ENCODE results near the gene ARHGAP24. TPM values are rescaled to one million over a fixed set of nuclear protein-coding genes. Genes with fewer than 3 reads are reported as not detected.

Gene ARHGAP24
- total RNA-seq, 1 experiment from 2014 or later, result 17.4 TPM

GRCh38 chr4:85644061-85644460 is 169.1 kb downstream of the ARHGAP24 start:
- in situ Hi-C loops (cut with HindIII; ENCODE audit: low pct_unique_long_range_greater_than_20kb, low sequenced_read_pairs), result no loop called here
- ChIA-PET CTCF (no interaction called here), POLR2A (no interaction called here)
- no TSS peak for BruUV-seq (replicated peaks)
- Histone ChIP-seq H3K27me3 (ENCODE audit: control insufficient read depth, insufficient read depth, low read length) (no peaks in the 10 kb centered on the region), H3K4me1 (ENCODE audit: control insufficient read depth, insufficient read depth, low read length) (no peaks in the 10 kb centered on the region), H3K27ac (ENCODE audit: low read length) (no peak overlapping the region), H3K9me3 (ENCODE audit: control insufficient read depth, insufficient read depth, low read depth, low read length) (no peaks in the 10 kb centered on the region), H3K36me3 (ENCODE audit: control insufficient read depth, insufficient read depth, low read length) (no peaks in the 10 kb centered on the region), H3K4me3 (ENCODE audit: low read depth in 2 of 2, low read length in 2 of 2) (no peak overlapping the region)
- intact Hi-C loops (cut with micrococcal nuclease; ENCODE audit: unreplicated experiment), result no loop called here
- DNase-seq (ENCODE audit: low read depth, low spot score) (no peak), ATAC-seq (no peak)
- TF ChIP-seq, protein P1, sequence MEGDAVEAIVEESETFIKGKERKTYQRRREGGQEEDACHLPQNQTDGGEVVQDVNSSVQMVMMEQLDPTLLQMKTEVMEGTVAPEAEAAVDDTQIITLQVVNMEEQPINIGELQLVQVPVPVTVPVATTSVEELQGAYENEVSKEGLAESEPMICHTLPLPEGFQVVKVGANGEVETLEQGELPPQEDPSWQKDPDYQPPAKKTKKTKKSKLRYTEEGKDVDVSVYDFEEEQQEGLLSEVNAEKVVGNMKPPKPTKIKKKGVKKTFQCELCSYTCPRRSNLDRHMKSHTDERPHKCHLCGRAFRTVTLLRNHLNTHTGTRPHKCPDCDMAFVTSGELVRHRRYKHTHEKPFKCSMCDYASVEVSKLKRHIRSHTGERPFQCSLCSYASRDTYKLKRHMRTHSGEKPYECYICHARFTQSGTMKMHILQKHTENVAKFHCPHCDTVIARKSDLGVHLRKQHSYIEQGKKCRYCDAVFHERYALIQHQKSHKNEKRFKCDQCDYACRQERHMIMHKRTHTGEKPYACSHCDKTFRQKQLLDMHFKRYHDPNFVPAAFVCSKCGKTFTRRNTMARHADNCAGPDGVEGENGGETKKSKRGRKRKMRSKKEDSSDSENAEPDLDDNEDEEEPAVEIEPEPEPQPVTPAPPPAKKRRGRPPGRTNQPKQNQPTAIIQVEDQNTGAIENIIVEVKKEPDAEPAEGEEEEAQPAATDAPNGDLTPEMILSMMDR (IDR thresholded peaks at IDR 0.05), result no peak
- TF ChIP-seq SIN3A (IDR thresholded peaks at IDR 0.05; ENCODE audit: borderline replicate concordance, insufficient read depth, low read depth, low read length), result no peak
- TF ChIP-seq TCF7L2 (IDR thresholded peaks at IDR 0.05; ENCODE audit: low read depth, low read length), result no peak
- TF ChIP-seq REST (IDR thresholded peaks at IDR 0.05; ENCODE audit: insufficient read depth in 1 of 2, low read depth in 2 of 2, low read length in 1 of 2), result no peak
- no peak for TF ChIP-seq POLR2AphosphoS5 (IDR thresholded peaks at IDR 0.05; ENCODE audit: low read depth, low read length)

DNA sequence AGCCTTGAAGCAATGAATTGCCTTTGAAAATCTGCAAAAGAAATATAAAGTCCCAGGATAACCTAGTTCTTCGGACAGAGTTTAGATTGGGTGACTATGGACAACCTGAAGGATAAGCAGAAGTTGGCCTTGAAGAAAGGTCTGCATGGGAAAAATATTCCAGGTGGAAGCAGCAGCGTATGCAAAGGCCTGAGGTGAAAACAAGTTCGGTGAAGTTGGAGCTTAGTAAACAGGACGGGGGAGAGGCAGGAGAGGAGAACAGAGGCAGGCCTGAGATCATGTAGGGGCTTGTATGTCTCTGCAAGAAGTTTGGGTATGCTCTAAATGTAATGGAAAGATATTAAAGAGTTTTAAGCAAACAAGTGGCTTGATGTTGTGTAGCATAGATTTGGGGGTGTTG is 176.0 kb downstream of the ARHGAP24 start:
- no peak for TF ChIP-seq SIN3A (IDR thresholded peaks at IDR 0.05; ENCODE audit: borderline replicate concordance, insufficient read depth, low read depth, low read length)
- no peak for TF ChIP-seq TCF7L2 (IDR thresholded peaks at IDR 0.05; ENCODE audit: low read depth, low read length)
- no peak for TF ChIP-seq REST (IDR thresholded peaks at IDR 0.05; ENCODE audit: insufficient read depth in 1 of 2, low read depth in 2 of 2, low read length in 1 of 2)
- TF ChIP-seq POLR2AphosphoS5 (IDR thresholded peaks at IDR 0.05; ENCODE audit: low read depth, low read length), result no peak
- TF ChIP-seq, protein P1 (IDR thresholded peaks at IDR 0.05), result no peak
- no peak for ATAC-seq
- Histone ChIP-seq H3K36me3 (ENCODE audit: control insufficient read depth, insufficient read depth, low read length) (no peaks in the 10 kb centered on the region), H3K27ac (ENCODE audit: low read length) (no peak overlapping the region), H3K9me3 (ENCODE audit: control insufficient read depth, insufficient read depth, low read depth, low read length) (no peaks in the 10 kb centered on the region), H3K4me1 (ENCODE audit: control insufficient read depth, insufficient read depth, low read length) (no peaks in the 10 kb centered on the region), H3K4me3 (ENCODE audit: low read depth in 2 of 2, low read length in 2 of 2) (no peak overlapping the region), H3K27me3 (ENCODE audit: control insufficient read depth, insufficient read depth, low read length) (no peaks in the 10 kb centered on the region)
- in situ Hi-C loops (cut with HindIII; ENCODE audit: low pct_unique_long_range_greater_than_20kb, low sequenced_read_pairs) (no loop called here), intact Hi-C loops (cut with micrococcal nuclease; ENCODE audit: unreplicated experiment) (no loop called here)
- ChIA-PET POLR2A (no interaction called here), CTCF (no interaction called here)
- BruUV-seq (replicated peaks), result no TSS peak
- no peak for DNase-seq (ENCODE audit: low read depth, low spot score)
